Ascending aorta (tissue), 2 donors: ENCODE data around the gene CXADR. TPM values are rescaled to one million over a fixed set of nuclear protein-coding genes. Genes with fewer than 3 reads are reported as not detected.
"Not testable (repeated sequence)": the region's sequence is repeated elsewhere in the genome, so short reads cannot be mapped to it uniquely, and the experiment has no call there.

Experiments
- DNase-seq, 2 donors: peaks; one replicate each; pipeline ENCODE4 v3.0.0-alpha.2; 2019; ENCODE audit warnings: low spot score in 2 of 2
- H3K27ac ChIP-seq, 2 donors: fragments of 200-600 bp; sonication (generic); one replicate each; pipeline ENCODE4 v1.5.1; 2016 to 2017; ENCODE audit warnings: mild to moderate bottlenecking in 1 of 2
- H3K27me3 ChIP-seq: fragments of 200-600 bp; sonication (generic); one replicate; pipeline ENCODE4 v1.5.1; 2017
- H3K36me3 ChIP-seq, 2 donors: fragments of 200-600 bp; sonication (generic); one replicate each; pipeline ENCODE4 v1.5.1; 2016
- H3K4me1 ChIP-seq, 2 donors: fragments of 200-600 bp; sonication (generic); one replicate each; pipeline ENCODE4 v1.5.1; 2016 to 2017; ENCODE audit warnings: mild to moderate bottlenecking in 1 of 2
- H3K4me3 ChIP-seq, 2 donors: fragments of 200-600 bp; sonication (generic); one replicate each; pipeline ENCODE4 v1.5.1; 2016 to 2017; ENCODE audit warnings: mild to moderate bottlenecking in 1 of 2
- H3K9me3 ChIP-seq, 2 donors: fragments of 200-600 bp; sonication (generic); one replicate each; pipeline ENCODE4 v1.5.1; 2016
- CTCF ChIP-seq, 3 experiments: fragments of 200-600 bp in 2 of 3; fragments of 450-650 bp in 1 of 3; sonication (generic) in 2 of 3; IDR thresholded peaks; one replicate each; pipeline ENCODE4 v1.5.1; 2016 to 2019; ENCODE audit warnings: antibody characterized with exemption in 3 of 3, mild to moderate bottlenecking in 1 of 3, moderate library complexity in 1 of 3
- intact Hi-C: fragments of 100-400 bp; cut with DNase I; formaldehyde crosslinking; loops from one replicate; pipeline ENCODE4 v1.15.1; 2023
- total RNA-seq: library from RNA; depleted of rRNA; stranded (reverse); fragments of >200 nt; gene quantifications from one replicate; pipeline ENCODE4 v1.1.0, GENCODE V29; 2016

The CXADR gene
- total RNA-seq, 1 donor from 2014 or later = 0.32 TPM

- no peaks in the 10 kb centered on the region for H3K27me3 ChIP-seq
- no peaks in the 10 kb centered on the region for H3K36me3 ChIP-seq
- intact Hi-C loops = no loop called here
- no peak overlapping the region for H3K4me3 ChIP-seq
- no peaks in the 10 kb centered on the region for H3K4me1 ChIP-seq
- H3K27ac ChIP-seq = no peak overlapping the region
- no peak for DNase-seq
- TF ChIP-seq CTCF (IDR thresholded peaks at IDR 0.05) = no peak
- H3K9me3 ChIP-seq = no peaks in the 10 kb centered on the region
These were observed 17.2 kb upstream of the CXADR start for GRCh38 chr21:17495680-17496079.

GRCh38 chr21:17497316-17497715, 15.5 kb upstream of the CXADR start:
- Histone ChIP-seq H3K9me3 (no peaks in the 10 kb centered on the region), H3K4me1 (no peaks in the 10 kb centered on the region), H3K4me3 (no peak overlapping the region), H3K27ac (no peak overlapping the region), H3K36me3 (no peaks in the 10 kb centered on the region), H3K27me3 (no peaks in the 10 kb centered on the region)
- no peak for TF ChIP-seq CTCF (IDR thresholded peaks at IDR 0.05)
- DNase-seq = no peak
- intact Hi-C loops = no loop called here

GRCh38 chr21:17498586-17498985, 14.3 kb upstream of the CXADR start:
- no peak for TF ChIP-seq CTCF (IDR thresholded peaks at IDR 0.05)
- no peak for DNase-seq
- no peak overlapping the region for H3K27ac ChIP-seq
- no peaks in the 10 kb centered on the region for H3K27me3 ChIP-seq
- H3K36me3 ChIP-seq = no peaks in the 10 kb centered on the region
- H3K9me3 ChIP-seq = no peaks in the 10 kb centered on the region
- no peaks in the 10 kb centered on the region for H3K4me1 ChIP-seq
- intact Hi-C loops = no loop called here
- H3K4me3 ChIP-seq = no peak overlapping the region

GRCh38 chr21:17501107-17502006, 11.5 kb upstream of the CXADR start:
- Histone ChIP-seq H3K27me3 (no peaks in the 10 kb centered on the region), H3K27ac (no peak overlapping the region), H3K4me3 (no peak overlapping the region), H3K4me1 (no peaks in the 10 kb centered on the region), H3K9me3 (peaks cover 0 to 4% of the 10 kb centered on the region in 2 donors), H3K36me3 (no peaks in the 10 kb centered on the region)
- intact Hi-C loops = no loop called here
- TF ChIP-seq CTCF (IDR thresholded peaks at IDR 0.05) = no peak
- DNase-seq = no peak

- intact Hi-C loops = not testable (repeated sequence)
These were observed 9.9 kb upstream of the CXADR start for GRCh38 chr21:17502985-17503384.

GRCh38 chr21:17506951-17507350, 5.9 kb upstream of the CXADR start:
- Histone ChIP-seq H3K27me3 (no peaks in the 10 kb centered on the region), H3K9me3 (peaks cover 0 to 4% of the 10 kb centered on the region in 2 donors), H3K27ac (no peak overlapping the region), H3K36me3 (no peaks in the 10 kb centered on the region), H3K4me3 (no peak overlapping the region), H3K4me1 (no peaks in the 10 kb centered on the region)
- intact Hi-C loops = no loop called here
- TF ChIP-seq CTCF (IDR thresholded peaks at IDR 0.05) = no peak
- no peak for DNase-seq

More at GRCh38 chr21:17502985-17503384, 9.9 kb upstream of the CXADR start:
- H3K27me3 ChIP-seq, H3K4me3 ChIP-seq, H3K27ac ChIP-seq, H3K36me3 ChIP-seq, DNase-seq, H3K4me1 ChIP-seq, H3K9me3 ChIP-seq: not testable (repeated sequence)
